22Rv1 (cell line): ENCODE data around the gene BBS1.

Source experiments
- CTCF ChIP-seq: fragments of 450-650 bp; IDR thresholded peaks from 2 replicates; pipeline ENCODE4 v1.5.1; 2017; ENCODE audit warnings: mild to moderate bottlenecking
- ZFX ChIP-seq: fragments of 450-650 bp; IDR thresholded peaks from 2 replicates; pipeline ENCODE4 v1.6.1; 2017; ENCODE audit warnings: antibody characterized with exemption, borderline replicate concordance

DNA sequence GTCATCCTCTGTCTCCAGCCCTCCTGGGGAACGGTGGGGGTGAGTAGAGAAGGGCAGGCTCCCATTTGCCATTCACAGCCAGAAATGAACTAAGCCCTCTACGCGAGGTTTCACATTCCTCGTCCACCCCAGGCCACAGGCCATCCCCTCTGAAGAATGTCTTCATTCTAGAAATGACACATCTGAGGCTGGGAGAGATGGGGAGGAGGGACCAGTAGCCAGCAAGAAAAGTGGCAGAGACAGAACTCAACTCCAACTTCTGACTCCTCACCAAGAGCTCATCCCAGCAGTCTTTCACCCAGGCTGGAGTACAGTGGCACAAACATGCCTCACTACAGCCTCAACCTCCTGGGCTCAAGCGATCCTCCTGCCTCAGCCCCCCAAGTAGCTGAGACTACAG is 54.5 kb downstream of the BBS1 start:
- TF ChIP-seq CTCF (no peak), ZFX (no peak)
